ENCODE results near the gene CASP3.
"Not testable (repeated sequence)": the region's sequence is repeated elsewhere in the genome, so short reads cannot be mapped to it uniquely, and the experiment has no call there.

The CASP3 gene

GRCh38 chr4:184655889-184656869, 6.9 kb upstream of the CASP3 start:
- POLR2A ChIA-PET, result no interaction called here
- Histone ChIP-seq H3K27ac (ENCODE audit: insufficient read depth in 1 of 2, low read depth in 1 of 2, low read length in 2 of 2, poor library complexity in 1 of 2, severe bottlenecking in 2 of 2) (no peak overlapping the region), H3K27me3 (replicated peaks in 2 of 5; ENCODE audit: control insufficient read depth in 4 of 5, insufficient read depth in 5 of 5, low read length in 4 of 5) (no peaks in the 10 kb centered on the region), H3K4me3 (ENCODE audit: control insufficient read depth in 1 of 7, extremely low read depth in 1 of 7, insufficient read depth in 4 of 7, low read depth in 2 of 7, low read length in 6 of 7) (no peak overlapping the region), H3K36me3 (ENCODE audit: control insufficient read depth in 4 of 4, insufficient read depth in 4 of 4, low read length in 3 of 4) (peaks cover 5 to 17% (median 9%) of the 10 kb centered on the region in 4 experiments), H3K4me1 (ENCODE audit: control extremely low read depth in 1 of 4, control insufficient read depth in 4 of 4, insufficient read depth in 4 of 4, low read length in 3 of 4) (peaks cover 0 to 4% (median 3%) of the 10 kb centered on the region in 4 experiments), H3K9me3 (ENCODE audit: control extremely low read depth in 1 of 5, control insufficient read depth in 4 of 5, insufficient read depth in 2 of 5, low read depth in 1 of 5, low read length in 4 of 5) (no peaks in the 10 kb centered on the region)
- no peak for DNase-seq
- 100% methylated on average over 4 of the region's 8 CpGs for WGBS (ENCODE audit: insufficient coverage)
- CTCF ChIA-PET, result interaction anchor here (0.8 kb wide), 1 partner anchor 392 kb away, joined by 3 read pairs; no protein-coding TSS in a partner anchor

- Histone ChIP-seq H3K4me1 (ENCODE audit: control extremely low read depth in 1 of 4, control insufficient read depth in 4 of 4, insufficient read depth in 4 of 4, low read length in 3 of 4) (peaks cover 6 to 14% (median 14%) of the 10 kb centered on the region in 4 experiments), H3K9me3 (ENCODE audit: control extremely low read depth in 1 of 5, control insufficient read depth in 4 of 5, insufficient read depth in 2 of 5, low read depth in 1 of 5, low read length in 4 of 5) (no peaks in the 10 kb centered on the region), H3K27ac (ENCODE audit: insufficient read depth in 1 of 2, low read depth in 1 of 2, low read length in 2 of 2, poor library complexity in 1 of 2, severe bottlenecking in 2 of 2) (no peak overlapping the region), H3K4me3 (ENCODE audit: control insufficient read depth in 1 of 7, extremely low read depth in 1 of 7, insufficient read depth in 4 of 7, low read depth in 2 of 7, low read length in 6 of 7) (no peak overlapping the region), H3K27me3 (replicated peaks in 2 of 5; ENCODE audit: control insufficient read depth in 4 of 5, insufficient read depth in 5 of 5, low read length in 4 of 5) (no peaks in the 10 kb centered on the region), H3K36me3 (ENCODE audit: control insufficient read depth in 4 of 4, insufficient read depth in 4 of 4, low read length in 3 of 4) (peaks cover 2 to 11% (median 4%) of the 10 kb centered on the region in 4 experiments)
- no peak for DNase-seq
- ChIA-PET POLR2A (no interaction called here), CTCF (interaction anchor here (1.0 kb wide), 1 partner anchor 11 kb away, joined by 5 read pairs; no protein-coding TSS in a partner anchor)
- WGBS (ENCODE audit: insufficient coverage), result 100% methylated on average over 1 of the region's 2 CpGs
Observed at GRCh38 chr4:184653650-184654049, 4.4 kb upstream of the CASP3 start.

GRCh38 chr4:184652681-184653080, 3.4 kb upstream of the CASP3 start:
- H3K27ac ChIP-seq (ENCODE audit: insufficient read depth in 1 of 2, low read depth in 1 of 2, low read length in 2 of 2, poor library complexity in 1 of 2, severe bottlenecking in 2 of 2); H3K27me3 ChIP-seq (replicated peaks in 2 of 5; ENCODE audit: control insufficient read depth in 4 of 5, insufficient read depth in 5 of 5, low read length in 4 of 5); H3K9me3 ChIP-seq (ENCODE audit: control extremely low read depth in 1 of 5, control insufficient read depth in 4 of 5, insufficient read depth in 2 of 5, low read depth in 1 of 5, low read length in 4 of 5); POLR2A ChIA-PET; H3K4me3 ChIP-seq (ENCODE audit: control insufficient read depth in 1 of 7, extremely low read depth in 1 of 7, insufficient read depth in 4 of 7, low read depth in 2 of 7, low read length in 6 of 7); CTCF ChIA-PET; DNase-seq: not testable (repeated sequence)
- peaks cover 11 to 24% (median 19%) of the 10 kb centered on the region in 4 experiments for H3K4me1 ChIP-seq (ENCODE audit: control extremely low read depth in 1 of 4, control insufficient read depth in 4 of 4, insufficient read depth in 4 of 4, low read length in 3 of 4)
- peaks cover 2 to 14% (median 4%) of the 10 kb centered on the region in 4 experiments for H3K36me3 ChIP-seq (ENCODE audit: control insufficient read depth in 4 of 4, insufficient read depth in 4 of 4, low read length in 3 of 4)

- CTCF ChIA-PET, result no interaction called here
- WGBS (ENCODE audit: insufficient coverage), result 98% methylated on average over 6 of the region's 8 CpGs
Observed at GRCh38 chr4:184651899-184652298, 2.7 kb upstream of the CASP3 start.

GRCh38 chr4:184649971-184650855, 966 bp upstream of the CASP3 start:
- CTCF ChIA-PET, result interaction anchor here (0.7 to 1.1 kb wide), 3 partner anchors 12 to 60 kb away, joined by 3 read pairs; no protein-coding TSS in a partner anchor
- H3K4me1 ChIP-seq (ENCODE audit: control extremely low read depth in 1 of 4, control insufficient read depth in 4 of 4, insufficient read depth in 4 of 4, low read length in 3 of 4), result peaks cover 21 to 45% (median 32%) of the 10 kb centered on the region in 4 experiments
- peak overlapping the region; percentile 58 to 85 for H3K27ac ChIP-seq (ENCODE audit: insufficient read depth in 1 of 2, low read depth in 1 of 2, low read length in 2 of 2, poor library complexity in 1 of 2, severe bottlenecking in 2 of 2)
- H3K27me3 ChIP-seq (replicated peaks in 2 of 5; ENCODE audit: control insufficient read depth in 4 of 5, insufficient read depth in 5 of 5, low read length in 4 of 5), result no peaks in the 10 kb centered on the region
- POLR2A ChIA-PET, result interaction anchor here (0.9 to 2.4 kb wide), 4 partner anchors 20 to 176 kb away, joined by 3 to 7 read pairs (median 4); partner anchors contain the start of genes CENPU and IRF2
- peak overlapping the region; percentile 70 to 95 (median 87) for H3K4me3 ChIP-seq (ENCODE audit: control insufficient read depth in 1 of 7, extremely low read depth in 1 of 7, insufficient read depth in 4 of 7, low read depth in 2 of 7, low read length in 6 of 7)
- no peaks in the 10 kb centered on the region for H3K9me3 ChIP-seq (ENCODE audit: control extremely low read depth in 1 of 5, control insufficient read depth in 4 of 5, insufficient read depth in 2 of 5, low read depth in 1 of 5, low read length in 4 of 5)
- 53% methylated on average over 12 of the region's 21 CpGs for WGBS (ENCODE audit: insufficient coverage)
- DNase-seq, result peak; percentile 13 to 60 (median 47)
- peaks cover 0 to 22% (median 10%) of the 10 kb centered on the region in 4 experiments for H3K36me3 ChIP-seq (ENCODE audit: control insufficient read depth in 4 of 4, insufficient read depth in 4 of 4, low read length in 3 of 4)

More at GRCh38 chr4:184651899-184652298, 2.7 kb upstream of the CASP3 start:
- POLR2A ChIA-PET, result no interaction called here
- H3K36me3 ChIP-seq (ENCODE audit: control insufficient read depth in 4 of 4, insufficient read depth in 4 of 4, low read length in 3 of 4), result peaks cover 0 to 14% (median 3%) of the 10 kb centered on the region in 4 experiments
- no peaks in the 10 kb centered on the region for H3K27me3 ChIP-seq (replicated peaks in 2 of 5; ENCODE audit: control insufficient read depth in 4 of 5, insufficient read depth in 5 of 5, low read length in 4 of 5)
- no peaks in the 10 kb centered on the region for H3K9me3 ChIP-seq (ENCODE audit: control extremely low read depth in 1 of 5, control insufficient read depth in 4 of 5, insufficient read depth in 2 of 5, low read depth in 1 of 5, low read length in 4 of 5)
- DNase-seq, result no peak
- no peak overlapping the region for H3K4me3 ChIP-seq (ENCODE audit: control insufficient read depth in 1 of 7, extremely low read depth in 1 of 7, insufficient read depth in 4 of 7, low read depth in 2 of 7, low read length in 6 of 7)
- H3K4me1 ChIP-seq (ENCODE audit: control extremely low read depth in 1 of 4, control insufficient read depth in 4 of 4, insufficient read depth in 4 of 4, low read length in 3 of 4), result peaks cover 17 to 32% (median 26%) of the 10 kb centered on the region in 4 experiments
- no peak overlapping the region for H3K27ac ChIP-seq (ENCODE audit: insufficient read depth in 1 of 2, low read depth in 1 of 2, low read length in 2 of 2, poor library complexity in 1 of 2, severe bottlenecking in 2 of 2)

- ChIA-PET POLR2A (interaction anchor here (1.6 to 2.4 kb wide), 2 partner anchors 36 to 85 kb away, joined by 5 to 7 read pairs; partner anchors contain the start of gene CENPU), CTCF (interaction anchor here (0.6 to 1.9 kb wide), 11 partner anchors 9 to 86 kb away, joined by 3 to 6 read pairs (median 3); partner anchors contain the start of gene CENPU)
- Histone ChIP-seq H3K4me1 (ENCODE audit: control extremely low read depth in 1 of 4, control insufficient read depth in 4 of 4, insufficient read depth in 4 of 4, low read length in 3 of 4) (peaks cover 21 to 47% (median 32%) of the 10 kb centered on the region in 4 experiments), H3K36me3 (ENCODE audit: control insufficient read depth in 4 of 4, insufficient read depth in 4 of 4, low read length in 3 of 4) (peaks cover 6 to 23% (median 14%) of the 10 kb centered on the region in 4 experiments), H3K27me3 (replicated peaks in 2 of 5; ENCODE audit: control insufficient read depth in 4 of 5, insufficient read depth in 5 of 5, low read length in 4 of 5) (no peaks in the 10 kb centered on the region), H3K27ac (ENCODE audit: insufficient read depth in 1 of 2, low read depth in 1 of 2, low read length in 2 of 2, poor library complexity in 1 of 2, severe bottlenecking in 2 of 2) (peak overlapping the region; percentile 79 to 87), H3K4me3 (ENCODE audit: control insufficient read depth in 1 of 7, extremely low read depth in 1 of 7, insufficient read depth in 4 of 7, low read depth in 2 of 7, low read length in 6 of 7) (peak overlapping the region; percentile 48 to 95 (median 87)), H3K9me3 (ENCODE audit: control extremely low read depth in 1 of 5, control insufficient read depth in 4 of 5, insufficient read depth in 2 of 5, low read depth in 1 of 5, low read length in 4 of 5) (no peaks in the 10 kb centered on the region)
- peak; percentile 25 to 67 (median 48) for DNase-seq
- WGBS (ENCODE audit: insufficient coverage), result 0% methylated on average over 52 of the region's 52 CpGs
Observed at GRCh38 chr4:184648313-184649025, 778 bp downstream of the CASP3 start.
